Kidney epithelial cell (primary cell): ENCODE data around the gene HDAC10. TPM values are rescaled to one million over a fixed set of nuclear protein-coding genes. Genes with fewer than 3 reads are reported as not detected.

ENCODE experiments used
- DNase-seq: peaks from one replicate; pipeline ENCODE4 v3.0.0-alpha.2; 2010; ENCODE audit warnings: low read depth
- H3K27me3 ChIP-seq: 2 replicates; pipeline ENCODE4 v1.6.0; 2011; ENCODE audit warnings: low read length; ENCODE audit not compliant: control insufficient read depth, insufficient read depth
- H3K36me3 ChIP-seq: 2 replicates; pipeline ENCODE4 v1.5.1; 2011; ENCODE audit warnings: low read length; ENCODE audit not compliant: control insufficient read depth, insufficient read depth
- H3K4me3 ChIP-seq: 2 replicates; pipeline ENCODE4 v1.5.1; 2011; ENCODE audit warnings: low read depth, mild to moderate bottlenecking, control low read depth, low read length
- CTCF ChIP-seq: IDR thresholded peaks from 2 replicates; pipeline ENCODE4 v1.5.1; 2011; ENCODE audit warnings: mild to moderate bottlenecking, moderate library complexity, low read length, control low read depth, inconsistent platforms; ENCODE audit not compliant: insufficient read depth, poor library complexity, severe bottlenecking
- total RNA-seq: library from RNA; depleted of rRNA; stranded (reverse); fragments of >200 nt; gene quantifications from 2 replicates; pipeline ENCODE4 v1.2.3, GENCODE V29; 2015

HDAC10 gene
- total RNA-seq, 1 donor from 2014 or later = 21.1 TPM

- H3K36me3 ChIP-seq = peaks cover 11% of the 10 kb centered on the region
- DNase-seq = no peak
- peak; percentile 85 for TF ChIP-seq CTCF
- H3K4me3 ChIP-seq = no peak overlapping the region
- no peaks in the 10 kb centered on the region for H3K27me3 ChIP-seq
These were observed 41.2 kb downstream of the HDAC10 start for GRCh38 chr22:50209893-50210292.

- H3K27me3 ChIP-seq = no peaks in the 10 kb centered on the region
- no peak for TF ChIP-seq CTCF
These were observed 41.8 kb downstream of the HDAC10 start for GRCh38 chr22:50208939-50209892.

GRCh38 chr22:50208430-50208938 lies 42.6 kb downstream of the HDAC10 start:
- Histone ChIP-seq H3K4me3 (no peak overlapping the region), H3K27me3 (no peaks in the 10 kb centered on the region), H3K36me3 (peaks cover 9% of the 10 kb centered on the region)
- no peak for TF ChIP-seq CTCF
- no peak for DNase-seq

More at GRCh38 chr22:50208939-50209892, 41.8 kb downstream of the HDAC10 start:
- no peak overlapping the region for H3K4me3 ChIP-seq
- no peak for DNase-seq
- peaks cover 9% of the 10 kb centered on the region for H3K36me3 ChIP-seq

- Histone ChIP-seq H3K36me3 (peaks cover 6% of the 10 kb centered on the region), H3K27me3 (no peaks in the 10 kb centered on the region), H3K4me3 (no peak overlapping the region)
- TF ChIP-seq CTCF = no peak
- DNase-seq = no peak
These were observed 43.5 kb downstream of the HDAC10 start for GRCh38 chr22:50207383-50208140.

GRCh38 chr22:50206599-50206998 lies 44.5 kb downstream of the HDAC10 start:
- Histone ChIP-seq H3K27me3 (no peaks in the 10 kb centered on the region), H3K4me3 (no peak overlapping the region), H3K36me3 (peaks cover 6% of the 10 kb centered on the region)
- no peak for DNase-seq
- TF ChIP-seq CTCF = peak; percentile 52
